Endothelial cell of umbilical vein (primary cell): ENCODE results near the gene RAB40A.

ENCODE experiments used
- CTCF ChIP-seq, 2 donors: IDR thresholded peaks; 1 replicate in 1 of 2; 2 replicates in 1 of 2; pipeline ENCODE4 v1.5.1; 2011; ENCODE audit warnings: low read length in 2 of 2, mild to moderate bottlenecking in 2 of 2, moderate library complexity in 2 of 2, control low read depth in 1 of 2, inconsistent platforms in 1 of 2, low read depth in 1 of 2; ENCODE audit not compliant: insufficient read depth in 1 of 2; ENCODE audit errors: extremely low read depth in 1 of 2
- EZH2 ChIP-seq: IDR thresholded peaks from 2 replicates; pipeline ENCODE4 v1.6.1; 2012; ENCODE audit warnings: borderline replicate concordance, low read depth, mild to moderate bottlenecking, moderate library complexity, low read length, inconsistent platforms; ENCODE audit not compliant: severe bottlenecking
- FOS ChIP-seq: IDR thresholded peaks from 2 replicates; pipeline ENCODE4 v1.6.1; 2011; ENCODE audit warnings: mild to moderate bottlenecking, low read length, moderate library complexity, borderline replicate concordance; ENCODE audit not compliant: insufficient read depth
- GATA2 ChIP-seq: IDR thresholded peaks from 2 replicates; pipeline ENCODE4 v1.7.0; 2011; ENCODE audit warnings: low read depth, mild to moderate bottlenecking, moderate library complexity, mixed read lengths, low read length; ENCODE audit not compliant: insufficient read length, insufficient read depth
- JUN ChIP-seq: IDR thresholded peaks from 2 replicates; pipeline ENCODE4 v1.6.1; 2011; ENCODE audit warnings: borderline replicate concordance, low read depth; ENCODE audit not compliant: insufficient read length, insufficient read depth
- MAX ChIP-seq: IDR thresholded peaks from 2 replicates; pipeline ENCODE4 v1.6.1; 2011; ENCODE audit not compliant: insufficient read depth, insufficient read length
- MYC ChIP-seq: IDR thresholded peaks from one replicate; pipeline ENCODE4 v1.6.1; 2011; ENCODE audit warnings: mild to moderate bottlenecking, low read depth, low read length
- POLR2A ChIP-seq: IDR thresholded peaks from 2 replicates; pipeline ENCODE4 v1.6.1; 2012; ENCODE audit warnings: low read depth, mild to moderate bottlenecking, control low read depth, low read length
- POLR2AphosphoS5 ChIP-seq: IDR thresholded peaks from 2 replicates; pipeline ENCODE4 v1.6.1; 2012; ENCODE audit warnings: low read depth, mild to moderate bottlenecking, control low read depth, low read length, moderate library complexity; ENCODE audit not compliant: insufficient read depth

- no peak for TF ChIP-seq CTCF (IDR thresholded peaks at IDR 0.05; ENCODE audit: extremely low read depth in 1 of 2, insufficient read depth in 1 of 2, low read depth in 1 of 2, low read length in 2 of 2)
- TF ChIP-seq MAX = no peak
- no peak for TF ChIP-seq JUN
- no peak for TF ChIP-seq POLR2AphosphoS5
- no peak for TF ChIP-seq FOS
- TF ChIP-seq POLR2A = no peak
- TF ChIP-seq EZH2 = no peak
- no peak for TF ChIP-seq MYC
- no peak for TF ChIP-seq GATA2
These were observed 718 bp downstream of the RAB40A start for GRCh38 chrX:103518571-103518970.
